GM12878 (cell line): ENCODE data around the gene ANKRD24. TPM values are rescaled to one million over a fixed set of nuclear protein-coding genes. Genes with fewer than 3 reads are reported as not detected.
A peak's percentile ranks its signal among the peaks of the same experiment; 100 is the strongest.

Source experiments
- ATAC-seq: fragments of 200-7000 bp; cut with Tn5 transposase; 3 replicates; pipeline ENCODE4 v1.9.1; 2020; ENCODE audit warnings: mild to moderate bottlenecking, moderate library complexity
- BruUV-seq: library from RNA; stranded (reverse); fragments of 400-500 nt; replicated peaks from 2 replicates; lab custom pipeline; 2021; lab: Mats Ljungman, UMichigan
- CTCF ChIA-PET: fragments of 300-600 bp; sonication (Branson Sonifier 250); formaldehyde crosslinking; extraction: SDS; loops from one replicate; lab custom pipeline; 2021; ENCODE audit warnings: inconsistent platforms; lab: Yijun Ruan, JAX
- POLR2A ChIA-PET: fragments of 350-600 bp; formaldehyde crosslinking; extraction: SDS; loops from one replicate; lab custom pipeline; 2021; ENCODE audit warnings: inconsistent platforms; lab: Charles Lee
- RAD21 ChIA-PET: fragments of 300-600 bp; sonication (Branson Sonifier 250); formaldehyde crosslinking; loops from one replicate; lab custom pipeline; 2023; ENCODE audit warnings: antibody characterized with exemption; ENCODE audit not compliant: unreplicated experiment; lab: Charles Lee
- SMC1A ChIA-PET: fragments of 300-600 bp; sonication (Branson Sonifier 250); formaldehyde crosslinking; loops from one replicate; lab custom pipeline; 2023; ENCODE audit not compliant: unreplicated experiment, uncharacterized antibody; lab: Charles Lee
- DNase-seq: peaks from one replicate; pipeline ENCODE4 v3.0.0-alpha.2; 2011; ENCODE audit warnings: low read depth, low spot score
- FAIRE-seq: peaks from 3 replicates; lab custom pipeline; 2011; peaks lifted over from hg19 to GRCh38; lab: Jason Lieb, UNC
- H2AFZ ChIP-seq: 2 replicates; pipeline ENCODE4 v1.6.0; 2011; ENCODE audit warnings: low read depth, low read length, control low read depth; ENCODE audit not compliant: control insufficient read depth
- H3K27ac ChIP-seq: 2 replicates; pipeline ENCODE4 v1.5.1; 2011; ENCODE audit warnings: control low read depth; ENCODE audit not compliant: control insufficient read depth, insufficient read depth
- H3K27me3 ChIP-seq, 2 experiments: replicated peaks in 1 of 2; 2 replicates each; pipeline versions ENCODE4 v1.6.0 to v1.6.1; 2011; ENCODE audit warnings: low read length in 1 of 2; ENCODE audit not compliant: control insufficient read depth in 2 of 2, insufficient read depth in 2 of 2
- H3K36me3 ChIP-seq, 2 experiments: 2 replicates each; pipeline ENCODE4 v1.5.1; 2011; ENCODE audit warnings: low read length in 1 of 2; ENCODE audit not compliant: control insufficient read depth in 2 of 2, insufficient read depth in 2 of 2
- H3K4me1 ChIP-seq: 2 replicates; pipeline ENCODE4 v1.6.1; 2011; ENCODE audit warnings: mild to moderate bottlenecking, low read length, moderate library complexity, mixed read lengths; ENCODE audit not compliant: control insufficient read depth, insufficient read depth
- H3K4me2 ChIP-seq: 2 replicates; pipeline ENCODE4 v1.6.0; 2011; ENCODE audit warnings: control low read depth; ENCODE audit not compliant: control insufficient read depth, insufficient read depth
- H3K4me3 ChIP-seq: fragments of 200-600 bp; sonication (generic); 2 replicates; pipeline ENCODE4 v1.5.1; 2016
- H3K79me2 ChIP-seq: 2 replicates; pipeline ENCODE4 v1.6.0; 2011; ENCODE audit warnings: low read length; ENCODE audit not compliant: control insufficient read depth, insufficient read depth
- H3K9ac ChIP-seq: 2 replicates; pipeline ENCODE4 v1.8.0; 2011; ENCODE audit warnings: low read length, control low read depth, mixed read lengths; ENCODE audit not compliant: control insufficient read depth, insufficient read depth
- H3K9me3 ChIP-seq: replicated peaks from 3 replicates; pipeline ENCODE4 v1.5.1; 2011; ENCODE audit warnings: mild to moderate bottlenecking, low read length; ENCODE audit not compliant: control insufficient read depth, insufficient read depth
- H4K20me1 ChIP-seq: 2 replicates; pipeline ENCODE4 v1.6.0; 2011; ENCODE audit not compliant: control insufficient read depth, insufficient read depth
- CEBPB ChIP-seq, 2 experiments: fragments of 150-350 bp in 1 of 2; IDR thresholded peaks; 2 replicates each; pipeline ENCODE4 v1.6.1; 2012 to 2014; ENCODE audit warnings: low read depth in 2 of 2, low read length in 2 of 2, borderline replicate concordance in 1 of 2, inconsistent platforms in 1 of 2
- CHD4 ChIP-seq: fragments of 200-600 bp; sonication (generic); IDR thresholded peaks from 2 replicates; pipeline ENCODE4 v1.6.1; 2016; ENCODE audit warnings: mild to moderate bottlenecking
- E4F1 ChIP-seq: fragments of 450-650 bp; IDR thresholded peaks from 2 replicates; pipeline ENCODE4 v1.6.1; 2018; ENCODE audit warnings: borderline replicate concordance, mild to moderate bottlenecking; ENCODE audit not compliant: partially characterized antibody
- EED ChIP-seq: sonication (generic); IDR thresholded peaks from 2 replicates; pipeline ENCODE4 v1.6.1; 2016; ENCODE audit warnings: antibody characterized with exemption, low read depth
- EZH2 ChIP-seq: IDR thresholded peaks from 2 replicates; pipeline ENCODE4 v1.6.1; 2012; ENCODE audit warnings: low read depth, mild to moderate bottlenecking, control low read depth, inconsistent platforms, low read length, borderline replicate concordance; ENCODE audit not compliant: control insufficient read depth
- HDAC6 ChIP-seq: fragments of 200-600 bp; sonication (generic); IDR thresholded peaks from one replicate; pipeline ENCODE4 v1.8.0; 2017; ENCODE audit warnings: antibody characterized with exemption; ENCODE audit not compliant: unreplicated experiment
- NBN ChIP-seq: fragments of 450-650 bp; IDR thresholded peaks from 2 replicates; pipeline ENCODE4 v1.6.1; 2016
- NFXL1 ChIP-seq: fragments of 450-650 bp; IDR thresholded peaks from 2 replicates; pipeline ENCODE4 v1.6.1; 2017; ENCODE audit warnings: antibody characterized with exemption, mild to moderate bottlenecking, borderline replicate concordance
- NR2C1 ChIP-seq: fragments of 450-650 bp; IDR thresholded peaks from 2 replicates; pipeline ENCODE4 v1.6.1; 2017; ENCODE audit warnings: antibody characterized with exemption, mild to moderate bottlenecking, moderate library complexity
- NR2C2 ChIP-seq: IDR thresholded peaks from 2 replicates; pipeline ENCODE4 v1.6.1; 2011; ENCODE audit warnings: borderline replicate concordance, low read depth; ENCODE audit not compliant: control insufficient read depth, insufficient read length
- RAD21 ChIP-seq: IDR thresholded peaks from 2 replicates; pipeline ENCODE4 v1.6.1; 2011; ENCODE audit warnings: mild to moderate bottlenecking, low read depth, low read length, moderate library complexity; ENCODE audit not compliant: insufficient read depth
- RB1 ChIP-seq: fragments of 450-650 bp; formaldehyde crosslinking; IDR thresholded peaks from 2 replicates; pipeline ENCODE4 v1.6.1; 2017; ENCODE audit warnings: mild to moderate bottlenecking, borderline replicate concordance
- USF2 ChIP-seq: IDR thresholded peaks from 2 replicates; pipeline ENCODE4 v1.6.1; 2011; ENCODE audit warnings: low read depth, low read length, improper control_type of control experiment, borderline replicate concordance
- YBX1 ChIP-seq: fragments of 450-650 bp; IDR thresholded peaks from 2 replicates; pipeline ENCODE4 v1.6.1; 2016; ENCODE audit warnings: antibody characterized with exemption
- ZBED1 ChIP-seq: IDR thresholded peaks from 2 replicates; pipeline ENCODE4 v1.6.1; 2016; ENCODE audit warnings: borderline replicate concordance
- ZBTB11 ChIP-seq: fragments of 450-650 bp; formaldehyde crosslinking; IDR thresholded peaks from 2 replicates; pipeline ENCODE4 v1.5.0; 2022; ENCODE audit warnings: mild to moderate bottlenecking, missing genetic modification characterization
- WGBS: methylation state at CpG from one replicate; pipeline ENCODE4 v1.1.6; 2016; ENCODE audit warnings: low lambda C conversion rate; ENCODE audit not compliant: insufficient replicate concordance, insufficient coverage; ENCODE audit errors: missing lambda C conversion rate; 5-methylcytosine and 5-hydroxymethylcytosine counted together
- in situ Hi-C: fragments of 300-500 bp; cut with MboI; formaldehyde crosslinking; loops from 9 replicates; pipeline ENCODE4 v1.14.3; 2018; ENCODE audit warnings: mixed read lengths
- intact Hi-C: fragments of 100-400 bp; cut with micrococcal nuclease; formaldehyde crosslinking; loops from one replicate; pipeline ENCODE4 v1.14.2; 2022; ENCODE audit not compliant: unreplicated experiment
- polyA plus RNA-seq, 11 experiments: library from polyadenylated mRNA; depleted of rRNA in 4 of 11; unstranded in 6 of 11; stranded (reverse) in 5 of 11; fragments of >200 nt; fragmentation: Nextera tagmentation in 4 of 11; fragmentation: Illumina TruSeq in 1 of 11; extraction: Ambion mirVana in 4 of 11; extraction: Trizol in 1 of 11; gene quantifications; 1 replicate in 1 of 11; 2 replicates in 10 of 11; pipeline versions ENCODE4 v1.2.1 to v1.2.3, GENCODE V29; 2011 to 2016; ENCODE audit warnings: inconsistent platforms in 2 of 11, missing spikeins in 2 of 11, low read depth in 1 of 11
- total RNA-seq, 4 experiments: library from RNA; depleted of rRNA in 3 of 4; stranded (reverse); fragments of >200 nt in 3 of 4; fragmentation: Illumina TruSeq in 1 of 4; extraction: Trizol in 1 of 4; gene quantifications; 2 replicates each; pipeline versions ENCODE4 v1.2.1 to v1.2.3, GENCODE V29; 2013 to 2021

Gene ANKRD24
- total and polyA plus RNA-seq, 10 of the 15 experiments (the other 5 are each of a cell fraction or from before 2014, with no cell fraction given), result 0.02 to 0.59 (median 0.35) TPM; not detected in 1

- FAIRE-seq, result peak; percentile 77
- POLR2A ChIA-PET, result interaction anchor here (1.5 kb wide), 1 partner anchor 46 kb away, joined by 7 read pairs; no protein-coding TSS in a partner anchor
- intact Hi-C loops, result loop anchor here (2.0 to 10.0 kb wide), 2 partner anchors 122 to 200 kb away; partner anchors contain the start of gene ZBTB7A
- TF ChIP-seq CEBPB (IDR thresholded peaks at IDR 0.05; ENCODE audit: borderline replicate concordance in 1 of 2, low read depth in 2 of 2, low read length in 2 of 2) (no peak), EZH2 (no peak), USF2 (no peak), CHD4 (no peak), E4F1 (no peak), HDAC6 (no peak), NR2C1 (no peak), ZBTB11 (CRISPR knock-in tag) (no peak), EED (no peak), NR2C2 (no peak), ZBED1 (no peak), YBX1 (no peak), NFXL1 (peak; percentile 68), RB1 (no peak), RAD21 (peak; percentile 68), NBN (peak; percentile 42; the same call in 1 of the 2 replicates)
These were observed 3.9 kb downstream of the ANKRD24 start for GRCh38 chr19:4186087-4186993.

More at GRCh38 chr19:4186087-4186993, 3.9 kb downstream of the ANKRD24 start:
- Histone ChIP-seq H3K4me1 (peaks cover 4% of the 10 kb centered on the region; the same call in 1 of the 2 replicates), H3K36me3 (no peaks in the 10 kb centered on the region), H3K9me3 (no peaks in the 10 kb centered on the region), H3K4me3 (no peak overlapping the region), H2AFZ (no peak overlapping the region), H4K20me1 (0 out of 2 replicates have a peak, but pooled peaks cover 2% of the 10 kb centered on the region), H3K4me2 (no peak overlapping the region), H3K27me3 (no peaks in the 10 kb centered on the region), H3K27ac (no peak overlapping the region), H3K9ac (no peak overlapping the region), H3K79me2 (peaks cover 9% of the 10 kb centered on the region)
- RAD21 ChIA-PET, result interaction anchor here (1.0 to 1.3 kb wide), 2 partner anchors 20 to 199 kb away, joined by 3 to 4 read pairs; no protein-coding TSS in a partner anchor
- no TSS peak for BruUV-seq
- ATAC-seq (peak; percentile 78), DNase-seq (no peak)
- SMC1A ChIA-PET, result interaction anchor here (1.1 to 1.5 kb wide), 3 partner anchors 67 to 201 kb away, joined by 3 to 7 read pairs (median 3); partner anchors contain the start of gene EEF2
- CTCF ChIA-PET, result interaction anchor here (0.6 to 4.7 kb wide), 9 partner anchors 15 to 645 kb away, joined by 3 to 32 read pairs (median 4); partner anchors contain the start of gene CREB3L3
- in situ Hi-C loops, result no loop called here
- 10% methylated on average over 22 of the region's 22 CpGs for WGBS
